WTC11 (cell line): Measurements from ENCODE around the gene SLC16A8. TPM values are rescaled to one million over a fixed set of nuclear protein-coding genes. Genes with fewer than 3 reads are reported as not detected.

Experiments
- ATAC-seq: fragments of 200-7000 bp; cut with Tn5 transposase; 2 replicates; pipeline ENCODE4 v1.10.0; 2021; ENCODE audit warnings: mild to moderate bottlenecking, moderate library complexity
- CTCF ChIA-PET: fragments of 300-600 bp; sonication (Branson Sonifier 250); formaldehyde crosslinking; loops from one replicate; lab custom pipeline; 2021; ENCODE audit warnings: antibody characterized with exemption; lab: Charles Lee
- POLR2A ChIA-PET: fragments of 350-600 bp; sonication (Branson Sonifier 250); formaldehyde crosslinking; loops from one replicate; lab custom pipeline; 2021; ENCODE audit warnings: antibody characterized with exemption; lab: Charles Lee
- DNase-seq: peaks from one replicate; pipeline ENCODE4 v3.0.0; 2021; ENCODE audit warnings: low spot score
- H3K27ac Mint-ChIP-seq: 2 replicates; pipeline ENCODE4 v1.8.0; 2021; ENCODE audit warnings: mixed read lengths
- H3K27me3 Mint-ChIP-seq: 2 replicates; pipeline ENCODE4 v1.8.0; 2021; ENCODE audit warnings: low read depth, mild to moderate bottlenecking, moderate library complexity, mixed read lengths
- H3K36me3 Mint-ChIP-seq: 2 replicates; pipeline ENCODE4 v1.8.0; 2021; ENCODE audit warnings: mixed read lengths
- H3K4me1 Mint-ChIP-seq: 2 replicates; pipeline ENCODE4 v1.8.0; 2022; ENCODE audit warnings: mixed read lengths
- H3K4me3 Mint-ChIP-seq: 2 replicates; pipeline ENCODE4 v1.8.0; 2021; ENCODE audit warnings: mild to moderate bottlenecking, moderate library complexity, mixed read lengths
- H3K9me3 Mint-ChIP-seq: 2 replicates; pipeline ENCODE4 v1.8.0; 2021; ENCODE audit warnings: mixed read lengths
- ATF3 ChIP-seq: sonication (generic); formaldehyde crosslinking; conservative IDR thresholded peaks from 2 replicates; pipeline ENCODE4 v1.8.1; 2022; ENCODE audit warnings: mild to moderate bottlenecking, missing genetic modification reagents
- ATF6 ChIP-seq: sonication (generic); formaldehyde crosslinking; IDR thresholded peaks from 2 replicates; pipeline ENCODE4 v1.8.1; 2023; ENCODE audit warnings: mild to moderate bottlenecking, missing genetic modification reagents
- EMX1 ChIP-seq: fragments of 250-450 bp; sonication (Bioruptor Pico); IDR thresholded peaks from 2 replicates; pipeline ENCODE4 v1.8.0; 2021; ENCODE audit warnings: mild to moderate bottlenecking
- ERG ChIP-seq: fragments of 250-450 bp; sonication (Bioruptor Pico); IDR thresholded peaks from 2 replicates; pipeline ENCODE4 v1.8.0; 2021; ENCODE audit warnings: mild to moderate bottlenecking
- FOXP1 ChIP-seq: sonication (generic); formaldehyde crosslinking; IDR thresholded peaks from 2 replicates; pipeline ENCODE4 v1.8.0; 2022; ENCODE audit warnings: missing genetic modification reagents, mild to moderate bottlenecking, moderate library complexity, borderline replicate concordance
- TEAD1 ChIP-seq: sonication (generic); formaldehyde crosslinking; IDR thresholded peaks from 2 replicates; pipeline ENCODE4 v1.8.0; 2022; ENCODE audit warnings: mild to moderate bottlenecking, missing genetic modification reagents
- ZNF219 ChIP-seq: sonication (generic); formaldehyde crosslinking; IDR thresholded peaks from 2 replicates; pipeline ENCODE4 v1.8.0; 2023; ENCODE audit warnings: missing genetic modification reagents, mild to moderate bottlenecking, borderline replicate concordance
- ZNF263 ChIP-seq: sonication (generic); formaldehyde crosslinking; IDR thresholded peaks from 2 replicates; pipeline ENCODE4 v1.8.1; 2022; ENCODE audit warnings: low read depth, mild to moderate bottlenecking, moderate library complexity, missing genetic modification reagents
- total RNA-seq: library from RNA; stranded (reverse); gene quantifications from 3 replicates; pipeline ENCODE4 v1.2.3, GENCODE V29; 2021
- TF ChIP-seq, protein P1 (sequence below): sonication (generic); formaldehyde crosslinking; IDR thresholded peaks from 2 replicates; pipeline ENCODE4 v1.8.1; 2023; ENCODE audit warnings: mild to moderate bottlenecking, missing genetic modification reagents, moderate library complexity
- TF ChIP-seq, protein P2 (sequence below): sonication (generic); formaldehyde crosslinking; IDR thresholded peaks from 2 replicates; pipeline ENCODE4 v1.8.1; 2022; ENCODE audit warnings: missing genetic modification reagents, borderline replicate concordance
- TF ChIP-seq, protein P3 (sequence below): sonication (generic); formaldehyde crosslinking; IDR thresholded peaks from 2 replicates; pipeline ENCODE4 v1.8.1; 2023; ENCODE audit warnings: mild to moderate bottlenecking, missing genetic modification reagents, moderate library complexity
- TF ChIP-seq, protein P4 (sequence below): sonication (generic); formaldehyde crosslinking; IDR thresholded peaks from 2 replicates; pipeline ENCODE4 v1.8.0; 2023; ENCODE audit warnings: missing genetic modification reagents

The SLC16A8 gene
- total RNA-seq, 1 experiment from 2014 or later: 0.57 TPM

GRCh38 chr22:38125751-38126201 lies 41.8 kb upstream of the SLC16A8 start (continued):
- TF ChIP-seq, protein P1, sequence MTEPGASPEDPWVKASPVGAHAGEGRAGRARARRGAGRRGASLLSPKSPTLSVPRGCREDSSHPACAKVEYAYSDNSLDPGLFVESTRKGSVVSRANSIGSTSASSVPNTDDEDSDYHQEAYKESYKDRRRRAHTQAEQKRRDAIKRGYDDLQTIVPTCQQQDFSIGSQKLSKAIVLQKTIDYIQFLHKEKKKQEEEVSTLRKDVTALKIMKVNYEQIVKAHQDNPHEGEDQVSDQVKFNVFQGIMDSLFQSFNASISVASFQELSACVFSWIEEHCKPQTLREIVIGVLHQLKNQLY: no peak
- no peak for TF ChIP-seq ATF6 (CRISPR knock-in tag)

DNA sequence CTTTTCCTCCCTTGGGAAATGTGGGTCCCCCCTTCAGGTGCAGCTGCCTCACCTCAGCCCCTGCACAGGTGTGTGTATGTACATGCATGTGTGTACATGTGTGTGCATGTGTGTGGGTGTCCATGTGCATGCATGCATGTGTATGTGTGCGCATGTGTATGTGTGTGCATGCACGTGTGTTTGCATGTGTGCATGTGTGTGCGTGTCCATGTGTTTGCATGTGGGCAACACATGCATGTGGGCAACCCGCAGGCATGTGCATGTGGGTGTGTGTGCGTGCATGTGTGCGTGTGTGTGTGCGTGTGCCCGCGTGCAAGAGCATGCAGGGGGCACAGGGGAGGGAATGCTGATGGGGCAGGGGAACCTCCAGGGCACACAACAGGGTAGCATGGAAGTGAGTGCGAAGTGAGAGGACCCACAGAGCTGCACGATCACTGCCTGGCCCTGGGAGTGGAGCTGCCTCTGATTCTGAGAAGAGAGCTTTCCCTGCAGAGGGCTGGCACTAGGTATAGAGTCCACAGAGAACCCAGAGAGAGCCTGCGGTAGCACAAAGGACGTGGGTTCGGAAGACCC lies 41.1 kb upstream of the SLC16A8 start:
- TF ChIP-seq ZNF263 (no peak), ERG (no peak), EMX1 (CRISPR knock-in tag) (no peak), FOXP1 (no peak), ZNF219 (no peak)
- TF ChIP-seq, protein P2, sequence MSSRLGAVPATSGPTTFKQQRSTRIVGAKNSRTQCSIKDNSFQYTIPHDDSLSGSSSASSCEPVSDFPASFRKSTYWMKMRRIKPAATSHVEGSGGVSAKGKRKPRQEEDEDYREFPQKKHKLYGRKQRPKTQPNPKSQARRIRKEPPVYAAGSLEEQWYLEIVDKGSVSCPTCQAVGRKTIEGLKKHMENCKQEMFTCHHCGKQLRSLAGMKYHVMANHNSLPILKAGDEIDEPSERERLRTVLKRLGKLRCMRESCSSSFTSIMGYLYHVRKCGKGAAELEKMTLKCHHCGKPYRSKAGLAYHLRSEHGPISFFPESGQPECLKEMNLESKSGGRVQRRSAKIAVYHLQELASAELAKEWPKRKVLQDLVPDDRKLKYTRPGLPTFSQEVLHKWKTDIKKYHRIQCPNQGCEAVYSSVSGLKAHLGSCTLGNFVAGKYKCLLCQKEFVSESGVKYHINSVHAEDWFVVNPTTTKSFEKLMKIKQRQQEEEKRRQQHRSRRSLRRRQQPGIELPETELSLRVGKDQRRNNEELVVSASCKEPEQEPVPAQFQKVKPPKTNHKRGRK: no peak
- no peaks in the 10 kb centered on the region for H3K27me3 Mint-ChIP-seq
- H3K4me1 Mint-ChIP-seq: peaks cover 7% of the 10 kb centered on the region
- no peaks in the 10 kb centered on the region for H3K36me3 Mint-ChIP-seq
- no peaks in the 10 kb centered on the region for H3K9me3 Mint-ChIP-seq
- ATAC-seq: no peak
- CTCF ChIA-PET: interaction anchor here (0.6 to 4.7 kb wide), 14 partner anchors 10 to 91 kb away, joined by 3 to 46 read pairs (median 8); partner anchors contain the start of gene BAIAP2L2
- 0 out of 2 replicates have a peak overlapping the region, but pooled peaks have one; percentile 41 for H3K27ac Mint-ChIP-seq
- DNase-seq: no peak
- POLR2A ChIA-PET: interaction anchor here (0.6 kb wide), 1 partner anchor 1391 kb away, joined by 4 read pairs; no protein-coding TSS in a partner anchor
- H3K4me3 Mint-ChIP-seq: no peak overlapping the region

DNA sequence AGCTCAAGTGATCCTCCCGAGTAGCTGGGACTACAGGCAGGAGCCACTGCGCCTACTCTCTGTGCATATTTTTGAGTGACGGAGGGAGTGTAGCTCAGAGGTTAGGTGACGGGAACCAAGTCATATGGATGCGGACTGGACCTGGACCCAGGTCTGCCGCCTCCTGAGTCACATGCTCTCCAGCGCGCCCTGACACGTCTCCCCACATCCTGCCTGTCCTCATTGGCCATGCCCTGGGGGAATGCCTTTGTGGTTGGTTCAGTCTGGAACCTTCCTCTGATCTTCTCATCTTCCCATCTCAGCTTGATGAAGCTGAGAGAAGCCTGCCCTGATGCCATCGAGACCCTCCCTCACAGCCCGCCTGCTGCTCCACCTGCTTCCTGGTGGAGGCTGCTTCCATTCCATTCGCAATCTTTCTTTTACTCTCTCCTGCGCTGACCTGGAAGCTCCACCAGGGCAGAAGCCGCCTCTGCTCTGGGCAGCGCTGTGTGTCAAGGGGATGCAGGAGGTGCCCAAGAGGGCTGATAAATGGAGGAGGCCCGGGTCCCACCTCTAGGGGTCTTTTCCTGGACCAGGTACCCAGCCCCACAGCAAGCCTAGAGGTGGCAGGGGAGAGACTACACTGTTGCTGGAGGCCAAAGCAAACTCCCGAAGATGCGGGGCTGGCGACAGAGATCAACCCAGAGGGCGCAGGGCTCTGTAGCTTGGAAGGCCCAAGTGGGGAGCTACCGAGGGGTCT lies 40.4 kb upstream of the SLC16A8 start:
- DNase-seq (no peak), ATAC-seq (peak; percentile 81)
- no peaks in the 10 kb centered on the region for H3K9me3 Mint-ChIP-seq
- POLR2A ChIA-PET: interaction anchor here (0.6 to 0.8 kb wide), 2 partner anchors 106 to 1392 kb away, joined by 3 to 4 read pairs; no protein-coding TSS in a partner anchor
- H3K4me1 Mint-ChIP-seq: peaks cover 7% of the 10 kb centered on the region
- H3K27me3 Mint-ChIP-seq: no peaks in the 10 kb centered on the region
- TF ChIP-seq ATF3 (CRISPR knock-in tag): no peak
- TF ChIP-seq, protein P3, sequence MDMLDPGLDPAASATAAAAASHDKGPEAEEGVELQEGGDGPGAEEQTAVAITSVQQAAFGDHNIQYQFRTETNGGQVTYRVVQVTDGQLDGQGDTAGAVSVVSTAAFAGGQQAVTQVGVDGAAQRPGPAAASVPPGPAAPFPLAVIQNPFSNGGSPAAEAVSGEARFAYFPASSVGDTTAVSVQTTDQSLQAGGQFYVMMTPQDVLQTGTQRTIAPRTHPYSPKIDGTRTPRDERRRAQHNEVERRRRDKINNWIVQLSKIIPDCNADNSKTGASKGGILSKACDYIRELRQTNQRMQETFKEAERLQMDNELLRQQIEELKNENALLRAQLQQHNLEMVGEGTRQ: peak; percentile 27; the same call in 1 of the 2 replicates
- CTCF ChIA-PET: interaction anchor here (0.6 to 4.7 kb wide), 17 partner anchors 10 to 105 kb away, joined by 3 to 46 read pairs (median 6); partner anchors contain the start of gene BAIAP2L2
- no peaks in the 10 kb centered on the region for H3K36me3 Mint-ChIP-seq
- H3K4me3 Mint-ChIP-seq: no peak overlapping the region
- H3K27ac Mint-ChIP-seq: peak overlapping the region; percentile 69

DNA sequence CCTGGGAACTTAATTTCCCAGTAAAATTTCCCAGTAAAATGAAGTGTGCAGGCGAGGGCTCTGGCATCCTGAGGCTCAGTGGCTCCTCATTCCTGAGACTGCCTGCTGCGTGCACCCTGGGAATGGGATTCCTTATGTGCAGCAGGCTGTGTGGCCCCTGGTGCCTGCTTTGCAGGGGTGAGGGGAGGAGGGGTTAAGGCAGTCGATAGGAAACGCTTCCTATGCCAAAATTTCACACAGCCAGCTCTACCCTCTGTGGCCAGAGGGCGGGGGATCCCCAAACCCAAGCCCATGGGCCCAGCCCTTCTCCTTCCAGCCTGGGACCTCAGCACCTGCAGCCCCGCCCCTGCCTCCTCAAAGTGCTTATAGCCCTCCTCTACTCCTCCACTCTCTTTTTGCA lies 38.6 kb upstream of the SLC16A8 start:
- peaks cover 7% of the 10 kb centered on the region for H3K4me1 Mint-ChIP-seq
- CTCF ChIA-PET: interaction anchor here (0.8 to 4.7 kb wide), 4 partner anchors 8 to 70 kb away, joined by 4 to 46 read pairs (median 21); no protein-coding TSS in a partner anchor
- POLR2A ChIA-PET: no interaction called here
- H3K4me3 Mint-ChIP-seq: no peak overlapping the region
- no peak overlapping the region for H3K27ac Mint-ChIP-seq
- TF ChIP-seq TEAD1: no peak
- TF ChIP-seq, protein P4, sequence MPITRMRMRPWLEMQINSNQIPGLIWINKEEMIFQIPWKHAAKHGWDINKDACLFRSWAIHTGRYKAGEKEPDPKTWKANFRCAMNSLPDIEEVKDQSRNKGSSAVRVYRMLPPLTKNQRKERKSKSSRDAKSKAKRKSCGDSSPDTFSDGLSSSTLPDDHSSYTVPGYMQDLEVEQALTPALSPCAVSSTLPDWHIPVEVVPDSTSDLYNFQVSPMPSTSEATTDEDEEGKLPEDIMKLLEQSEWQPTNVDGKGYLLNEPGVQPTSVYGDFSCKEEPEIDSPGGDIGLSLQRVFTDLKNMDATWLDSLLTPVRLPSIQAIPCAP (CRISPR knock-in tag): no peak
- no peaks in the 10 kb centered on the region for H3K36me3 Mint-ChIP-seq
- H3K9me3 Mint-ChIP-seq: no peaks in the 10 kb centered on the region
- ATAC-seq: no peak; the same call in 1 of the 2 replicates
- no peak for DNase-seq
- H3K27me3 Mint-ChIP-seq: no peaks in the 10 kb centered on the region
